ENCODE results near the gene PNPLA2.

DNA sequence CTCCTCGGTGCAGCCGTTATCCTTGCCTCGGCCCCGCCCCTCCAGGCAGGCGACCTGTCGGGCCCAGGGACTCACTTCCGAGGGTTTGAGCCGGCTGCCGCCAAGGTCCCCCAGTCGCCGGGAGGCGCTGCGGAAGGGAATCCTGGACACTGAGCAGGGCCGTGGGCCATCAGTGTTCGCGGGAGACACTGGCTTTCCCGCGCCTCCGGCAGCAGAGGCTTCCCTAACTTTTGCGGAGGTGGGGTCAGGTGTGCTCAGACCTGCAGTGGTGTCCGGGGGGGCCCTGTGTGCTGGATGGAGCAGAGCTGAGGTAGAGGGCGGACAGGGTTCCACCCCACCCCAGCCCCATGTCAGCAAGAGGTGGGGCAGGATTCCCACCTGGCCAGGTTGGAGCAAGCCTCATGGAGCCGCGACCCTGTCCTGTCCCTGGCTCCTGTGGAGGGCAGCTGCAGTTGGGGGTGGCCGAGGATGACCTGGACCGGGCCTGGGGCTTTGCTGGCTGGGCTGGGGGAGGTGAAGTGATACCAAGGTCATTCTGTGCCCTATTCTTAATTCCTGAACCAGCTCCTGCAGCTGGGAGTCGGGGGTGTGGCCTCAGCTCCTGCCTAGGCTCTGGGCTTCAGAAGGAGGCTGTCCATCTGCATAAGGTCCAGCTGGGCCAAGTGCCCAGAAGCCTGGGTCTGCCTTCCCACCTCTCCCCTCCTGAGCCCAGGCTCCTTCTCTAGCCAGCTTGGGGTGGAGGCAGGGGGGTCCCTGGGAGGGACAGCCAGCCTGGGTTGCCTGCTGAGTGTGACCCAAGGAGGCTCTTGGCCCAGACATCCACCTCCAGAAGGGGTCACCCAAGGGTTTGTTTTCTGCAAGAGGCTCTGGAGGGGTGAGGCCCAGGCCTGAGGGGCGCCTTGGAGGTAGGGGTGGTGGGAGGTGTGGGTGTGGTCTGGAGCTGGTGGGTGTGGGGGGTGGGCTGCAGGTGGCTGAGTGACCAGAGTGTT, 32.4 kb downstream of the PNPLA2 start:
- TF ChIP-seq, protein P1, sequence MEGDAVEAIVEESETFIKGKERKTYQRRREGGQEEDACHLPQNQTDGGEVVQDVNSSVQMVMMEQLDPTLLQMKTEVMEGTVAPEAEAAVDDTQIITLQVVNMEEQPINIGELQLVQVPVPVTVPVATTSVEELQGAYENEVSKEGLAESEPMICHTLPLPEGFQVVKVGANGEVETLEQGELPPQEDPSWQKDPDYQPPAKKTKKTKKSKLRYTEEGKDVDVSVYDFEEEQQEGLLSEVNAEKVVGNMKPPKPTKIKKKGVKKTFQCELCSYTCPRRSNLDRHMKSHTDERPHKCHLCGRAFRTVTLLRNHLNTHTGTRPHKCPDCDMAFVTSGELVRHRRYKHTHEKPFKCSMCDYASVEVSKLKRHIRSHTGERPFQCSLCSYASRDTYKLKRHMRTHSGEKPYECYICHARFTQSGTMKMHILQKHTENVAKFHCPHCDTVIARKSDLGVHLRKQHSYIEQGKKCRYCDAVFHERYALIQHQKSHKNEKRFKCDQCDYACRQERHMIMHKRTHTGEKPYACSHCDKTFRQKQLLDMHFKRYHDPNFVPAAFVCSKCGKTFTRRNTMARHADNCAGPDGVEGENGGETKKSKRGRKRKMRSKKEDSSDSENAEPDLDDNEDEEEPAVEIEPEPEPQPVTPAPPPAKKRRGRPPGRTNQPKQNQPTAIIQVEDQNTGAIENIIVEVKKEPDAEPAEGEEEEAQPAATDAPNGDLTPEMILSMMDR (IDR thresholded peaks at IDR 0.05): peak in 1 of 4 experiments; percentile 3
- no peak for TF ChIP-seq POLR2A (IDR thresholded peaks at IDR 0.05)

Data from uterus (tissue), 2 donors.